ENCODE results near the gene DNAJB4. TPM values are rescaled to one million over a fixed set of nuclear protein-coding genes. Genes with fewer than 3 reads are reported as not detected.
"Not testable (repeated sequence)": the region's sequence is repeated elsewhere in the genome, so short reads cannot be mapped to it uniquely, and the experiment has no call there.

DNAJB4 gene
- polyA plus RNA-seq, 12 donors, result 71.6 to 109 (median 92.1) TPM; not detected in 1

DNA sequence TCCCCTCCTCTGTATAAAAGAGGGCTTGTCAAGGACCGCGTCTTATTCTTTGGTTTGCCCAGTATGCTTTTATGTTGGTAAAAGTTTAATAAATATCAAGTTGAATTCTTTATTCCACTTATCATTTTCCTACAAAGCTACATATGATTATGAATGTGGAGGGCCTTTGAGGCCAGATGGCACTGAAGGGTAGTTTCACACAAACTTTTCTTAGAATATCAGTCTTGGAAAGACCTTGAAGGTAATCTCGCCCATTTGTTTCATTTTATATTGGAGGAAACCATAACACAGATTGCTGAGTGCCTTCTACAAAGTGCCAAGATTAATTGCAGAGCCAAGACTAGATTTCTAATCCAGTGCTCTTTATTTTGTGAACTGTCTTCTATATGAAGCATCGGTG, 20.1 kb upstream of the DNAJB4 start:
- no peak for DNase-seq

DNA sequence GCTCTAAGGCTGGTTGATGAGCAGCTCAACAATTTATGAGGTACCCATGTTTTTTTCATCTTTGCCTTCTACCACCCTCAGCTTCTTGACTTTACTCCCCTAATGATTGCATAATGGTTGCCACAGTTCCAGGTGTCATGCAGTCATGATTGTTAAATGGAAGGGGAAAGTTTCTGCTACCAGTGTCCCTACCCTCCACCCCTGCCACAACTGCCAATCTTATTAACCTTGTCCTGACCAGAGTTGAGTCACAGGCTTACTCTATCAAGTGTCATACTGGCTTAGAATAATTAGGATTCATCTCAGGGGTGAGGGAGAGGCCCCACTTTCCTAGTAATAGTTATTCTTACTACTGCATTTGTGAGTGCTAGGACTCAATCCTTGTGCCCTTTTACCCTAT, 17.9 kb upstream of the DNAJB4 start:
- DNase-seq, result no peak

- no peak for DNase-seq
Observed at GRCh38 chr1:77987919-77988318, 16.8 kb upstream of the DNAJB4 start.

DNA sequence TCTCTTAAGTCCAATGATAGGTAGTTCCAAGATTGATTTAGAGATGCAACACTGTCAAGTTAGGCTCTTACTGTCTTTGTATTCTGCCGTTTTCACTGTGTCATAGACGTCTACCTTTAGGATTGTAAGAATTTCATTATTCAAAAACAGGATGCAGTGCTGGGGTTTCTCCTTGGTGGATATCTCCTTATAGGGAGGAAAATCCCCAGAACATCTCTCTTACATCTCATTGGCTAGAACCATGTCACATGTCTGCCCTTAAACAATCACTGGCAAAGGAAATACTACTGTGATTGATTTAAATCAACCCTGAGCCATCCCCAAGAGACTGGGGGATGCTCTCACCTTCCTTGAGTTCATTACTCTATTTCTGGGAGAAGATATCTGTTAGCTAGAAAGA, 15.0 kb upstream of the DNAJB4 start:
- no peak for DNase-seq

DNA sequence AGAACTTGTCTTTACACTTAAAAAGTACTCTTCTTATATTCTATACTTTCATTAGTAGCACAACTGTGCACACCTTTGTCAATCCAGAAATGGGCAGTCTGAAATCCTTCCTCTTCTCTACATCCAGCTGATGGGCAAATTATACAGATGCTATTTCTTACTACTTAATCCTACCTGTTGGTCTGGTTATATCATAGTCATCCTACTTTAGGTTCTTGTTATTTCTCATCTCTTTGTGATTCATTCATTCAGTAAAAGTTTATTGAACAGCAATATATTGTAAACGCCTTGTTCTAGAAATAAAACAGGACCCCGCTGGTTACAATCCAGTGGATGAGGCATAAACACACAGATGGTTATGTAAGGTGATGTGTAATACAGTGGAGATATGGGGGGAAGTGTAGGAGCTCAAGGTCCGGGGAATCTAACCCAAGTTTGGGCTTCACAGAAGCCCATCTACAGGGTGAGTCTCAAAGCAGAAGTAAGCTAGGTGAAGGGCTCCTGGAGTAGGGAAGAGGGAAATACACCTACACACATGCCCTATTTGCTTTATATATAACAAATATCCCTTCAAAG, 14.0 kb upstream of the DNAJB4 start:
- no peak for DNase-seq

GRCh38 chr1:77991638-77992037, 13.1 kb upstream of the DNAJB4 start:
- DNase-seq, result no peak

- DNase-seq, result no peak
Observed at GRCh38 chr1:77994117-77994705, 10.5 kb upstream of the DNAJB4 start.

GRCh38 chr1:77996734-77997133, 8.0 kb upstream of the DNAJB4 start:
- no peak for DNase-seq

- not testable (repeated sequence) for DNase-seq
Observed at GRCh38 chr1:78000536-78000935, 4.2 kb upstream of the DNAJB4 start.

- no peak for DNase-seq
Observed at GRCh38 chr1:78003070-78003746, 1.5 kb upstream of the DNAJB4 start.

DNA sequence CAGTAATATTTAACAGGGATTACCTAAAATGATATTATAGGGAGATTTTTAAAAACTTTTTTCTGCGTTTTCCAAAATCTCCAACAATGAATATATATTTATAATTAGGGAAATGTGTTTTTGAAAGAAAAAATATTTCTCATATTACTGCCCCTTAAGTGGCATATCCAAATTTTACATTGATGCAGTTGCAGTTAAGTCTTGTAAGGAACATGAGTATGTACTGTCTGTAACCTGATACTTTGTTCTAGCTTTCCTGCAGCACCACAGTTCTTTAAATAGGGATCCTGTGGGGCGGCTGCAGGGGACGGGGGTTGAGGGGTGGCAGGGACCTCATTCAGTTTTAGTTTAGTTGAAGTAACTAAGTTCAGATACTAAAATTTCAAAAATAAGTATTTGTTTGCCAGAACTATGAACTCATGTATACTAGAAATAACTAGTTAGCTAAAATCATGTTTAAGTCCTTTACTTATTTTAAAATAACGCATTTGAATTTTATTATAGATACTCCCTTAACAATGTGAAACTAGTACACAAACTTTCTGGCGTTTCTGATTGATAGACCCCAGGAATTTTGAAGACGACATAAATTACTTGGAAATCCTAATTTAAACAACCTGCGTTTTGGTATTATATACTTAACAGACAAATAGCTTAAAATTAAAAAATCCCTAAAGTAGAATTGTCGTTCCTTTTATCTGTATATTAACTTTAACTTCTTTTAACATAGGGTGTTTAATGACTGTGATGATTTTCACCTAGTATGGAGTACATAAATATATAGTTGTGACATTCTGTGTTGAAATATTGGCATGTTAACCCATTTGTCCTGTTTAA, 639 bp upstream of the DNAJB4 start:
- peak; percentile 68 for DNase-seq

DNA sequence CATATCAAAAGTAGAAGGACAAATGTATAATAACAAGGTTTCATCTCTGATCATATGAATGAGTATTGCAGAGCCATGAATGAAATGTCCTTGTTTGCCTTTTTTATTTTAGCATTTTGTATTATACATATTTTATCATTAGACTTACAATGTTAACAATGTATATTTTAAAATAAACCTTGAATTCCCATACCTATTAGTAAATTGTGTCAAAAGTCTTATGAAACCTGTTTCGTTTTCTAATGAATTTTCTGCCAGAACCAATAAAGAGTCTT, 646 bp downstream of the DNAJB4 start:
- no peak for DNase-seq

DNA sequence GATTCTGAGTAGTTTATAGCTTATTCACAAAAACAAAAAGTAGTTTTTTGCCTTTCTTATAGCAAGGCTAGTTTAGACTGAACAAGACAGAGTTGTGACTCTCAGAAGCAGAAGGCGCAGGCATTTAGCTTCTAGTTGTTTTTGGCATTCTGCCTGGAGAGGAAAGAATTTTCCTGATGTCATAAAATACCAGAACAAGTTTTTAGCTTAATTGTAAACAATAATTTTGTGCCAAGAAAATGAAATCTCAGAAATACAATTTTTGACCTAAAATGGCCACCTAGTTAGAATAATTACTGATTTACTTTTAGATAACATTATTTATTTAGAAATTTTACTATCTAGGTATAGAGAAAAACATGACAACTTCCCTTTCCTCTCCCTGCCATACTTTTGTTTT, 1.0 kb downstream of the DNAJB4 start:
- DNase-seq, result peak; percentile 88

DNA sequence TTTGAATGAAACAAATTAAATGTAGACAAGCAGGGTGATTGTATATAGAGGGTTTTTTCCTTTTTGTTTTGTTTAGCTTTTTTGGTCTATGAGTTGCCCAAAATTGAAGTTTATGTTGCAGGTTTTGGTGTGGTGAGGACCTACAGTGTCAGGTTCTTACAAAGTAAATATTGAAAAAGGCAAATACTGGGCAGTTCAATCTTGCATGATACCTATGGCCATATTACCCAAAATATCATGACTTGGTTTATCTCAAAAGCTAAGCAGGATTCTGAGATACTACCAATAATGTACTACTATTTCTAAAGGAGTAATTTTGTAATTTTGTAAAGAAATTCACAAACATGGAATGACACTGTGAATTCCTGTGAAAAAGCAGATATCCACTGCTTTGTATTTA, 1.8 kb downstream of the DNAJB4 start:
- no peak for DNase-seq

GRCh38 chr1:78007677-78008341, 3.1 kb downstream of the DNAJB4 start:
- no peak for DNase-seq

- no peak for DNase-seq
Observed at GRCh38 chr1:78009276-78009675, 4.5 kb downstream of the DNAJB4 start.

DNA sequence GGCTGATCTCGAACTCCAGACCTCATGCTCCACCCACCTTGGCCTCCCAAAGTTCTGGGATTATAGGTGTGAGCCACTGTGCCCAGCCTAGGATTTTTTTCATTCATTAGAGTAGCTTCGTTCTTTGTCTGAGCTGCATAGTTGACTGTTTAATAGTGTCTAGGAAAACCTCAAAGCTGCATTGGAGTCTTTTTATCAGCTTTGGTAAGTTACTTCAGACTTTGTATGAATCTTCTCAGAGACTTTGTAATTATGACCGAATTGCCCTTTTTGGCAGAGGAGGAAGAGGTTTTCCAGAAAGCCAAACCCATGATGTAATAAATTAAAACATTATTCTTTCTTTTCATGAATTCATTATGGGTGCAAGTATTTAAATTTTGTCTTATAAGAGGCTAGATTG, 5.1 kb downstream of the DNAJB4 start:
- DNase-seq, result no peak

GRCh38 chr1:78011050-78011449, 6.3 kb downstream of the DNAJB4 start:
- DNase-seq, result no peak

GRCh38 chr1:78015148-78015547, 10.4 kb downstream of the DNAJB4 start:
- DNase-seq, result no peak

DNA sequence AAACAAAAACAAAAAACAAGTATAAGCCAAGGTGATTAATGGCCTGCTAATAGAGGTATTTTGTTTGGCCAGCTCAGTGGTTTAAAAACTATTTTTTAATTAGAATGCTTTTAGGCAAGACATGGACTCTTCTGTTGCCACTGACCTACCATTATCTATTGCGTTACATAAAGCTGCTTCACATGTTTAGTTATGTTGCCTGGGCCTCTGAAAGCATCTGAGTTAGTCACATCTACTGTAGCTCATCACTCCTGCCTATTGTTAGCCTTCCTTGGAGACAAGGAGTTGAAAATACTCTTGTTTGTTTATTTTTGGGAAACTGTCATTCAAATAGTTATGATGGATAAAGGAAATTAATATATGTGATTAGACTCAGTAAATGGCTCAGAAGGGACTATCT, 14.3 kb downstream of the DNAJB4 start:
- no peak for DNase-seq

GRCh38 chr1:78021134-78021533, 16.4 kb downstream of the DNAJB4 start:
- DNase-seq, result not testable (repeated sequence)

GRCh38 chr1:78029793-78030192, 25.1 kb downstream of the DNAJB4 start:
- DNase-seq, result no peak

Measured in muscle of arm (tissue), 12 donors.